Mammary epithelial cell (primary cell): ENCODE data around the gene TTC7B.

Source experiments
- EZH2 ChIP-seq: IDR thresholded peaks from 2 replicates; pipeline ENCODE4 v1.6.1; 2012; ENCODE audit warnings: low read length, inconsistent platforms, borderline replicate concordance
- TF ChIP-seq, protein P1 (sequence below), 2 donors: IDR thresholded peaks in 1 of 2; conservative IDR thresholded peaks in 1 of 2; 2 replicates each; pipeline ENCODE4 v1.5.1; 2011 to 2012; ENCODE audit warnings: inconsistent platforms in 2 of 2, low read length in 2 of 2, mild to moderate bottlenecking in 2 of 2, control low read depth in 1 of 2, low read depth in 1 of 2; ENCODE audit not compliant: insufficient read depth in 1 of 2; ENCODE audit errors: extremely low read depth in 1 of 2

GRCh38 chr14:90812109-90812508 lies 4.1 kb downstream of the TTC7B start:
- TF ChIP-seq, protein P1, sequence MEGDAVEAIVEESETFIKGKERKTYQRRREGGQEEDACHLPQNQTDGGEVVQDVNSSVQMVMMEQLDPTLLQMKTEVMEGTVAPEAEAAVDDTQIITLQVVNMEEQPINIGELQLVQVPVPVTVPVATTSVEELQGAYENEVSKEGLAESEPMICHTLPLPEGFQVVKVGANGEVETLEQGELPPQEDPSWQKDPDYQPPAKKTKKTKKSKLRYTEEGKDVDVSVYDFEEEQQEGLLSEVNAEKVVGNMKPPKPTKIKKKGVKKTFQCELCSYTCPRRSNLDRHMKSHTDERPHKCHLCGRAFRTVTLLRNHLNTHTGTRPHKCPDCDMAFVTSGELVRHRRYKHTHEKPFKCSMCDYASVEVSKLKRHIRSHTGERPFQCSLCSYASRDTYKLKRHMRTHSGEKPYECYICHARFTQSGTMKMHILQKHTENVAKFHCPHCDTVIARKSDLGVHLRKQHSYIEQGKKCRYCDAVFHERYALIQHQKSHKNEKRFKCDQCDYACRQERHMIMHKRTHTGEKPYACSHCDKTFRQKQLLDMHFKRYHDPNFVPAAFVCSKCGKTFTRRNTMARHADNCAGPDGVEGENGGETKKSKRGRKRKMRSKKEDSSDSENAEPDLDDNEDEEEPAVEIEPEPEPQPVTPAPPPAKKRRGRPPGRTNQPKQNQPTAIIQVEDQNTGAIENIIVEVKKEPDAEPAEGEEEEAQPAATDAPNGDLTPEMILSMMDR (conservative IDR thresholded peaks at IDR 0.05 in 1 of 2, IDR thresholded peaks at IDR 0.05 in 1 of 2; ENCODE audit: extremely low read depth in 1 of 2, insufficient read depth in 1 of 2, low read depth in 1 of 2, low read length in 2 of 2): no peak
- TF ChIP-seq EZH2: no peak
